Liver (tissue), 9 donors: ENCODE data around the gene DGKD. TPM values are rescaled to one million over a fixed set of nuclear protein-coding genes. Genes with fewer than 3 reads are reported as not detected.

Source experiments
- DNase-seq: peaks from one replicate; pipeline ENCODE4 v3.0.0-alpha.2; 2017; ENCODE audit warnings: low spot score
- H3K27ac ChIP-seq, 2 donors: one replicate each; pipeline ENCODE4 v1.7.0; 2013; ENCODE audit warnings: inconsistent platforms in 2 of 2, low read length in 2 of 2, control low read depth in 1 of 2, low read depth in 1 of 2, mild to moderate bottlenecking in 1 of 2
- H3K27me3 ChIP-seq, 4 donors: one replicate each; pipeline versions ENCODE4 v1.6.1 to v1.7.0; 2013; ENCODE audit warnings: low read length in 3 of 4, inconsistent platforms in 1 of 4, mild to moderate bottlenecking in 1 of 4, moderate library complexity in 1 of 4; ENCODE audit not compliant: control insufficient read depth in 4 of 4, insufficient read depth in 4 of 4
- H3K36me3 ChIP-seq, 4 donors: one replicate each; pipeline versions ENCODE4 v1.6.1 to v1.7.0; 2013; ENCODE audit warnings: low read length in 3 of 4, mild to moderate bottlenecking in 3 of 4, low read depth in 1 of 4, moderate library complexity in 1 of 4; ENCODE audit not compliant: control insufficient read depth in 4 of 4, insufficient read depth in 3 of 4
- H3K4me1 ChIP-seq, 4 donors: one replicate each; pipeline versions ENCODE4 v1.6.1 to v1.7.0; 2013; ENCODE audit warnings: low read length in 3 of 4, mild to moderate bottlenecking in 3 of 4, moderate library complexity in 1 of 4; ENCODE audit not compliant: control insufficient read depth in 4 of 4, insufficient read depth in 4 of 4
- H3K4me3 ChIP-seq, 3 donors: one replicate each; pipeline versions ENCODE4 v1.6.1 to v1.7.0; 2013; ENCODE audit warnings: low read length in 3 of 3, control low read depth in 1 of 3, low read depth in 1 of 3, mild to moderate bottlenecking in 1 of 3
- H3K9ac ChIP-seq, 2 donors: one replicate each; pipeline ENCODE4 v1.7.0; 2013; ENCODE audit warnings: low read length in 2 of 2, mild to moderate bottlenecking in 2 of 2, moderate library complexity in 2 of 2, control low read depth in 1 of 2, low read depth in 1 of 2
- H3K9me3 ChIP-seq, 4 donors: one replicate each; pipeline versions ENCODE4 v1.6.1 to v1.7.0; 2013; ENCODE audit warnings: low read length in 3 of 4; ENCODE audit not compliant: control insufficient read depth in 4 of 4
- CTCF ChIP-seq: fragments of 150-350 bp; IDR thresholded peaks from 2 replicates; pipeline ENCODE4 v1.5.1; 2017; ENCODE audit warnings: improper control_type of control experiment, low read depth, low read length; ENCODE audit not compliant: missing input control
- EGR1 ChIP-seq, 2 donors: IDR thresholded peaks; 2 replicates each; pipeline ENCODE4 v1.6.1; 2016 to 2018; ENCODE audit warnings: antibody characterized with exemption in 2 of 2, low read depth in 2 of 2
- FOXA2 ChIP-seq: IDR thresholded peaks from 2 replicates; pipeline ENCODE4 v1.6.1; 2016; ENCODE audit warnings: antibody characterized with exemption
- HNF4A ChIP-seq, 2 donors: conservative IDR thresholded peaks; 2 replicates each; pipeline ENCODE4 v1.6.1; 2016; ENCODE audit warnings: antibody characterized with exemption in 2 of 2, mild to moderate bottlenecking in 2 of 2
- HNF4G ChIP-seq: IDR thresholded peaks from 2 replicates; pipeline ENCODE4 v1.6.1; 2016; ENCODE audit warnings: antibody characterized with exemption
- RAD21 ChIP-seq, 2 donors: IDR thresholded peaks; 2 replicates each; pipeline ENCODE4 v1.6.1; 2016; ENCODE audit warnings: antibody characterized with exemption in 2 of 2, mild to moderate bottlenecking in 2 of 2
- RXRA ChIP-seq, 2 donors: IDR thresholded peaks; 2 replicates each; pipeline ENCODE4 v1.6.1; 2017 to 2018; ENCODE audit warnings: antibody characterized with exemption in 2 of 2, mild to moderate bottlenecking in 1 of 2
- SP1 ChIP-seq: IDR thresholded peaks from 2 replicates; pipeline ENCODE4 v1.6.1; 2018; ENCODE audit warnings: antibody characterized with exemption, mild to moderate bottlenecking
- TAF1 ChIP-seq: conservative IDR thresholded peaks from 2 replicates; pipeline ENCODE4 v1.6.1; 2016; ENCODE audit warnings: antibody characterized with exemption, mild to moderate bottlenecking
- YY1 ChIP-seq: IDR thresholded peaks from 2 replicates; pipeline ENCODE4 v1.6.1; 2016; ENCODE audit warnings: antibody characterized with exemption, mild to moderate bottlenecking
- ZBTB33 ChIP-seq: IDR thresholded peaks from 2 replicates; pipeline ENCODE4 v1.6.1; 2016; ENCODE audit warnings: antibody characterized with exemption
- WGBS: extraction: QIAGEN DNeasy Blood & Tissue Kit; methylation state at CpG from one replicate; pipeline ENCODE4 v1.1.7; 2013; 5-methylcytosine and 5-hydroxymethylcytosine counted together
- polyA plus RNA-seq, 2 donors: library from polyadenylated mRNA; stranded (reverse) in 1 of 2; unstranded in 1 of 2; fragments of 200-250 nt in 1 of 2; fragments of >200 nt in 1 of 2; fragmentation: Nextera tagmentation in 1 of 2; extraction: Ambion mirVana in 1 of 2; gene quantifications; one replicate each; pipeline versions ENCODE4 v1.2.1 to v1.2.3, GENCODE V29; 2013 to 2015
- total RNA-seq, 2 donors: library from RNA; depleted of rRNA; stranded (reverse); fragments of >200 nt; gene quantifications; one replicate each; pipeline ENCODE4 v1.2.3, GENCODE V29; 2014
- TF ChIP-seq, protein P1 (sequence below): IDR thresholded peaks from 2 replicates; pipeline ENCODE4 v1.6.1; 2016; ENCODE audit warnings: antibody characterized with exemption
- donor health status: healthy.
- donor health status: healthy.
- donor health status: healthy.
- donor health status: healthy.
- donor health status: healthy.

Gene DGKD
- total and polyA plus RNA-seq, 4 donors = 4.8 to 16.4 (median 8.2) TPM

DNA sequence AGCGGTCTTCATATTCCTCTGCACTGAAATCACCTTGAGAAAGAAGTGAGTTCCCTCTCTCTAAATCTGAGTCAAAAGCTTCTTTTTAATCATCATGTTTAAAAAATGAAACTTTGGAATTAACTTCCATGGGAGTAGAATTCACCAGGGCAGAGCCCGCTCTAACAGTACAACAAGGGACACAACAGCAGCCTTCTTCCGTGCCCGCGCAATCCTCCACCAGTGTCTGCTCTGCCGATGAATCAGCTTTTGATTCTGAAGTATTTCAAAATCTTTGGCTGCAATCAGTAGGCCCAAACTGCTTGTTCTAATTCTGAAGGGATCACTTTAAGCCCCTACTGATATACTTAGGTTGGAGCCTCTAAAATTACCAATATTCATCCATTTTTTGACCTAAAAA lies 135.4 kb downstream of the DGKD start:
- no peak overlapping the region for H3K9ac ChIP-seq
- peaks cover 16 to 68% (median 49%) of the 10 kb centered on the region in 4 donors for H3K36me3 ChIP-seq
- H3K27ac ChIP-seq = no peak overlapping the region
- H3K4me3 ChIP-seq = no peak overlapping the region
- TF ChIP-seq TAF1 = no peak
- TF ChIP-seq FOXA2 = no peak
- no peak for TF ChIP-seq HNF4A (conservative IDR thresholded peaks at IDR 0.05)
- no peak for TF ChIP-seq RAD21 (IDR thresholded peaks at IDR 0.05)
- no peaks in the 10 kb centered on the region for H3K9me3 ChIP-seq
- no peaks in the 10 kb centered on the region for H3K27me3 ChIP-seq
- 99% methylated on average over 6 of the region's 6 CpGs for WGBS
- peaks cover 0 to 3% (median 0%) of the 10 kb centered on the region in 4 donors for H3K4me1 ChIP-seq
- no peak for DNase-seq

DNA sequence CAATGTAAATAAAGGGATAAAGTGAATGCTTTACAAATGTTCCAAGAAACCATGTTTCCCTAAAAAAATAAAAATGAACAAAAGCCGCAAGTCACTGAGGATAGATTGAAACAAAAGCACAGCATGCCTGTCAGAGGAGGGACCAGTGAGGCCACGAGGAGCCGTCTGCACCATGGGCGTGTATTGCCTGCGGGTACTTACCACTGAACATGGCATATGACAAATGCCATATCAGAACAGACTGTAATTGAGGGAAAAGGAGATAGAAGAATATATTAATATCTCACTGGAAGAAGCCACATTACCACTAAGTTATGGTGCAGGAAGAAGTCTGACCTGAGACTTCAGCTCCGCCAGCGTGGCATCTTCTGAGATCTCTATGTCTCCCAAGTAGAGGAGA lies 136.5 kb downstream of the DGKD start:
- no peak for DNase-seq
- H3K4me3 ChIP-seq = no peak overlapping the region
- peaks cover 0 to 3% (median 0%) of the 10 kb centered on the region in 4 donors for H3K4me1 ChIP-seq
- no peak overlapping the region for H3K27ac ChIP-seq
- H3K9me3 ChIP-seq = no peaks in the 10 kb centered on the region
- H3K36me3 ChIP-seq = peaks cover 14 to 60% (median 41%) of the 10 kb centered on the region in 4 donors
- H3K9ac ChIP-seq = no peak overlapping the region
- 98% methylated on average over 7 of the region's 7 CpGs for WGBS
- H3K27me3 ChIP-seq = no peaks in the 10 kb centered on the region
- no peak for TF ChIP-seq CTCF
- no peak for TF ChIP-seq ZBTB33
- TF ChIP-seq, protein P1, sequence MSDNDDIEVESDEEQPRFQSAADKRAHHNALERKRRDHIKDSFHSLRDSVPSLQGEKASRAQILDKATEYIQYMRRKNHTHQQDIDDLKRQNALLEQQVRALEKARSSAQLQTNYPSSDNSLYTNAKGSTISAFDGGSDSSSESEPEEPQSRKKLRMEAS = no peak
- TF ChIP-seq HNF4G = no peak
- no peak for TF ChIP-seq HNF4A (conservative IDR thresholded peaks at IDR 0.05)
- no peak for TF ChIP-seq RAD21 (IDR thresholded peaks at IDR 0.05)
- TF ChIP-seq SP1 = no peak
- TF ChIP-seq RXRA (IDR thresholded peaks at IDR 0.05) = no peak

GRCh38 chr2:233491326-233491725 lies 137.0 kb downstream of the DGKD start:
- peaks cover 17 to 62% (median 41%) of the 10 kb centered on the region in 4 donors for H3K36me3 ChIP-seq
- H3K9ac ChIP-seq = no peak overlapping the region
- no peak overlapping the region for H3K27ac ChIP-seq
- H3K4me1 ChIP-seq = peaks cover 0 to 3% (median 0%) of the 10 kb centered on the region in 4 donors
- H3K4me3 ChIP-seq = no peak overlapping the region
- DNase-seq = no peak
- WGBS = 93% methylated on average over 3 of the region's 3 CpGs
- no peaks in the 10 kb centered on the region for H3K27me3 ChIP-seq
- no peaks in the 10 kb centered on the region for H3K9me3 ChIP-seq
- no peak for TF ChIP-seq FOXA2
- no peak for TF ChIP-seq SP1
- TF ChIP-seq EGR1 (IDR thresholded peaks at IDR 0.05; ENCODE audit: low read depth in 2 of 2) = no peak
- no peak for TF ChIP-seq YY1
- TF ChIP-seq ZBTB33 = no peak
